HG02763 (cell line): ENCODE results near the gene ARHGEF5.
"Not testable (repeated sequence)": the region's sequence is repeated elsewhere in the genome, so short reads cannot be mapped to it uniquely, and the experiment has no call there.

Experiments
- ATAC-seq: cut with Tn5 transposase; IDR thresholded peaks from one replicate; pipeline ENCODE4 v1.9.1; 2021; ENCODE audit warnings: mild to moderate bottlenecking, moderate library complexity; ENCODE audit not compliant: unreplicated experiment

The ARHGEF5 gene

GRCh38 chr7:144418931-144419330 is 63.7 kb downstream of the ARHGEF5 start:
- not testable (repeated sequence) for ATAC-seq

- ATAC-seq = not testable (repeated sequence)
Observed at GRCh38 chr7:144427539-144427938, 72.3 kb downstream of the ARHGEF5 start.

- ATAC-seq = no peak
Observed at GRCh38 chr7:144428431-144428830, 73.2 kb downstream of the ARHGEF5 start.
